Esophagus squamous epithelium (tissue), 5 donors: ENCODE data around the gene ZSWIM8. TPM values are rescaled to one million over a fixed set of nuclear protein-coding genes. Genes with fewer than 3 reads are reported as not detected.

Experiments
- DNase-seq: peaks from one replicate; lab custom pipeline; 2025; lab: John Stamatoyannopoulos, UW
- H3K27ac ChIP-seq, 4 donors: fragments of 200-600 bp; sonication (generic); one replicate each; pipeline ENCODE4 v1.5.1; 2016 to 2019; ENCODE audit warnings: mild to moderate bottlenecking in 1 of 4
- H3K27me3 ChIP-seq, 4 donors: fragments of 200-600 bp; sonication (generic); 1 replicate in 3 of 4; 2 replicates in 1 of 4; pipeline versions ENCODE4 v1.5.1 to v1.6.0; 2017 to 2021; ENCODE audit warnings: antibody characterized with exemption in 1 of 4
- H3K36me3 ChIP-seq, 3 donors: fragments of 200-600 bp; sonication (generic); one replicate each; pipeline ENCODE4 v1.5.1; 2016 to 2019
- H3K4me1 ChIP-seq, 3 donors: fragments of 200-600 bp; sonication (generic); one replicate each; pipeline ENCODE4 v1.5.1; 2017 to 2019
- H3K4me3 ChIP-seq, 4 donors: fragments of 200-600 bp; sonication (generic); 1 replicate in 3 of 4; 2 replicates in 1 of 4; pipeline ENCODE4 v1.5.1; 2016 to 2019; ENCODE audit warnings: mild to moderate bottlenecking in 2 of 4, moderate library complexity in 1 of 4
- H3K9me3 ChIP-seq, 3 donors: fragments of 200-600 bp; sonication (generic); one replicate each; pipeline ENCODE4 v1.5.1; 2016 to 2019
- CTCF ChIP-seq, 6 experiments: fragments of 450-650 bp in 4 of 6; fragments of 200-600 bp in 2 of 6; sonication (generic) in 2 of 6; IDR thresholded peaks; one replicate each; pipeline ENCODE4 v1.5.1; 2016 to 2019; ENCODE audit warnings: antibody characterized with exemption in 6 of 6, mild to moderate bottlenecking in 4 of 6, moderate library complexity in 4 of 6
- POLR2A ChIP-seq, 4 donors: fragments of 450-650 bp; IDR thresholded peaks; one replicate each; pipeline ENCODE4 v1.6.1; 2017; ENCODE audit warnings: antibody characterized with exemption in 4 of 4, mild to moderate bottlenecking in 4 of 4, moderate library complexity in 3 of 4
- WGBS, 2 donors: methylation state at CpG; one replicate each; pipeline ENCODE4 v1.1.5; 2018; 5-methylcytosine and 5-hydroxymethylcytosine counted together
- intact Hi-C: fragments of 100-400 bp; cut with DNase I; formaldehyde crosslinking; loops from one replicate; pipeline ENCODE4 v1.15.0; 2022
- total RNA-seq, 4 donors: library from RNA; depleted of rRNA; stranded (reverse); fragments of >200 nt; gene quantifications; one replicate each; pipeline ENCODE4 v1.1.0, GENCODE V29; 2016
- donor health status: DM: yes; HTN: yes; CAD: no.

Gene ZSWIM8
- total RNA-seq, 4 donors from 2014 or later = 33.3 to 116 (median 83.9) TPM

GRCh38 chr10:73765066-73765465, 20.3 kb upstream of the ZSWIM8 start:
- no peaks in the 10 kb centered on the region for H3K4me1 ChIP-seq
- DNase-seq = no peak
- H3K4me3 ChIP-seq = no peak overlapping the region
- H3K27ac ChIP-seq = no peak overlapping the region
- H3K27me3 ChIP-seq = no peaks in the 10 kb centered on the region
- peaks cover 55 to 100% (median 86%) of the 10 kb centered on the region in 3 donors for H3K36me3 ChIP-seq
- 92 to 94% methylated on average over 6 of the region's 6 CpGs for WGBS, 2 donors
- intact Hi-C loops = no loop called here
- TF ChIP-seq POLR2A (IDR thresholded peaks at IDR 0.05) (no peak), CTCF (IDR thresholded peaks at IDR 0.05) (no peak)
- H3K9me3 ChIP-seq = no peaks in the 10 kb centered on the region

GRCh38 chr10:73768881-73769280, 16.5 kb upstream of the ZSWIM8 start:
- WGBS, 2 donors = 70 to 84% methylated on average over 9 to 11 of the region's 11 CpGs
- DNase-seq = no peak
- no peak for TF ChIP-seq CTCF (IDR thresholded peaks at IDR 0.05)
- TF ChIP-seq POLR2A (IDR thresholded peaks at IDR 0.05) = no peak
- intact Hi-C loops = no loop called here
- Histone ChIP-seq H3K36me3 (peaks cover 46 to 77% (median 57%) of the 10 kb centered on the region in 3 donors), H3K27me3 (no peaks in the 10 kb centered on the region), H3K4me3 (no peak overlapping the region), H3K27ac (no peak overlapping the region), H3K4me1 (peaks cover 11 to 19% (median 13%) of the 10 kb centered on the region in 3 donors), H3K9me3 (no peaks in the 10 kb centered on the region)

- H3K9me3 ChIP-seq = no peaks in the 10 kb centered on the region
- H3K4me1 ChIP-seq = peaks cover 16 to 24% (median 18%) of the 10 kb centered on the region in 3 donors
- 89 to 92% methylated on average over 5 of the region's 5 CpGs for WGBS, 2 donors
- no peak for TF ChIP-seq POLR2A (IDR thresholded peaks at IDR 0.05)
- no peak for TF ChIP-seq CTCF (IDR thresholded peaks at IDR 0.05)
- no peaks in the 10 kb centered on the region for H3K27me3 ChIP-seq
- no peak for DNase-seq
- no peak overlapping the region for H3K27ac ChIP-seq
- intact Hi-C loops = no loop called here
- H3K4me3 ChIP-seq = no peak overlapping the region
- H3K36me3 ChIP-seq = peaks cover 44 to 74% (median 52%) of the 10 kb centered on the region in 3 donors
Observed at GRCh38 chr10:73769396-73769795, 16.0 kb upstream of the ZSWIM8 start.

GRCh38 chr10:73771722-73772280, 13.6 kb upstream of the ZSWIM8 start:
- Histone ChIP-seq H3K9me3 (no peaks in the 10 kb centered on the region), H3K4me3 (peak overlapping the region; percentile 72 to 90 (median 88)), H3K36me3 (peaks cover 25 to 74% (median 31%) of the 10 kb centered on the region in 3 donors), H3K4me1 (peaks cover 26 to 39% (median 27%) of the 10 kb centered on the region in 3 donors), H3K27ac (peak overlapping the region; percentile 96 to 99 (median 97)), H3K27me3 (no peaks in the 10 kb centered on the region)
- no peak for TF ChIP-seq POLR2A (IDR thresholded peaks at IDR 0.05)
- TF ChIP-seq CTCF (IDR thresholded peaks at IDR 0.05) = no peak
- intact Hi-C loops = no loop called here
- DNase-seq = no peak
- 19 to 31% methylated on average over 10 to 16 of the region's 17 CpGs for WGBS, 2 donors

GRCh38 chr10:73772281-73773151, 12.9 kb upstream of the ZSWIM8 start:
- peaks cover 22 to 74% (median 24%) of the 10 kb centered on the region in 3 donors for H3K36me3 ChIP-seq

More at GRCh38 chr10:73772281-73773151, 12.9 kb upstream of the ZSWIM8 start:
- peak in 3 of 4 donors; percentile 10 to 83 (median 64) for TF ChIP-seq POLR2A (IDR thresholded peaks at IDR 0.05)
- TF ChIP-seq CTCF (IDR thresholded peaks at IDR 0.05) = peak in 1 of 6 experiments; percentile 24
- intact Hi-C loops = no loop called here
- H3K27ac ChIP-seq = peak overlapping the region; percentile 96 to 99 (median 97)
- peaks cover 26 to 39% (median 27%) of the 10 kb centered on the region in 3 donors for H3K4me1 ChIP-seq
- H3K4me3 ChIP-seq = peak overlapping the region; percentile 72 to 90 (median 88)
- DNase-seq = peak; percentile 37
- H3K9me3 ChIP-seq = no peaks in the 10 kb centered on the region
- H3K27me3 ChIP-seq = no peaks in the 10 kb centered on the region
- 0% methylated on average over 18 of the region's 101 CpGs; no CpG with 5 or more reads in 1 of the 2 donors for WGBS, 2 donors
